Fibroblast of the conjunctiva (primary cell): Measurements from ENCODE around the gene C11orf21.

Source experiments
- DNase-seq: peaks from one replicate; pipeline ENCODE4 v3.0.0-alpha.2; 2010; ENCODE audit warnings: low read depth

Gene C11orf21

DNA sequence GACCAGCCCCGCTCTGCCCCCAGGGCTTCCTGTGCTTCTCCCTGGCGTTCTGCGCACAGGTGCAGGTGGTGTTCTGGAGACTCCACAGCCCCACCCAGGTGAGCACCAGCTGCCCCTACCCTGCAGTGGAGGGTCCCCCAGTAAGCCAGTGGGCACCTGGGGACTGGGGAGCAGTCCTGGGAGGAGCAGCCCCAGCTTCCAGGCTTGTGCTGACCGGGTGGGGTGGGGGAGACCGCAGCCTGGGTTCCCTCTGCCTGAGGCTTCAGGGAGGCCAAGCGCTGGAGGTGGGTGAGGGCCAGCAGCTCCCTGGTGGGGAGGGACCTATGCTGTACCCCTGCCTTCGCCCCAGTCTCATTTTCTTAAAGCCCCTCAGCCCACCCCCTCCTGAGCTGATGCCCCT, 7.0 kb upstream of the C11orf21 start:
- DNase-seq = no peak

DNA sequence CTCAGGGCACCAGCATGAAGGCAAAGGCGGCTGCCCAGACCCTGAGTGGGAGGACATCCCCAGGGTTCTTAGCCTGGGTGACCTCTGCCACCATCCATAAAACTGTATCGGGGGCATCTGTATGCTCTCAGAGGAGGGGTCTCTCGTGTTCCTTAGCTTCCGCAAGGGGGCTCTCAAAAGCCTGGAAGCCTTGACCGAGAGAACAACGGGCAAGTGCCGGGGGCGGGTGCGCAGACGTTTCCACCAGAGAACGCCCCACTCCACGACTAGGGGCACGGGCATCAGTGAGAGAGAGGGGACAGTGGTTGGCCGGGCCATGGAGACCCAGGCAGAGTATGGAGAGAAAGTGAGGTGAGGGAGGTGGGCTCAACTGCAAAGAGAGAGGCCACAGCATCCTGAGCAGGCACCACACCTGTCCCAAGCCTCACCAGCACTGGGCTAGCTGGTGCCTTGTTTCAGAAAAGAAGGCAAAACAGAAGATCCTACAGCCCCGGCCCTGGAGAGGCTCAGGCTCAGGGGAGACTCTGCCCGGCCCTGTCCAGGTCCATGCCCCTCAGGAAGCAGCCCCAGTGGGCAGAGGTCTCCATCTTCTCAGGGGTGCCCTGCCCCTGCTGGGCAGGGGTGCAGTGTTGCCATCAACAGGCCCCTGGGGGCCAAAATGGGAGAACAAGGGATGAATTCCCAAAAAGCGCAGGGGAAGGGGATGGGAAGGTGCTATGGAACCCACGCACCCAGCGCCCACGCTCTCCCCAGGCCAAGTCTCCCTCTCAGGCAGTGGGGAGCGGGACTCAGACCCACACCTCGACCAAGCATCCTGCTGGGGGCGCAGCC, 6.0 kb upstream of the C11orf21 start:
- DNase-seq = no peak

DNA sequence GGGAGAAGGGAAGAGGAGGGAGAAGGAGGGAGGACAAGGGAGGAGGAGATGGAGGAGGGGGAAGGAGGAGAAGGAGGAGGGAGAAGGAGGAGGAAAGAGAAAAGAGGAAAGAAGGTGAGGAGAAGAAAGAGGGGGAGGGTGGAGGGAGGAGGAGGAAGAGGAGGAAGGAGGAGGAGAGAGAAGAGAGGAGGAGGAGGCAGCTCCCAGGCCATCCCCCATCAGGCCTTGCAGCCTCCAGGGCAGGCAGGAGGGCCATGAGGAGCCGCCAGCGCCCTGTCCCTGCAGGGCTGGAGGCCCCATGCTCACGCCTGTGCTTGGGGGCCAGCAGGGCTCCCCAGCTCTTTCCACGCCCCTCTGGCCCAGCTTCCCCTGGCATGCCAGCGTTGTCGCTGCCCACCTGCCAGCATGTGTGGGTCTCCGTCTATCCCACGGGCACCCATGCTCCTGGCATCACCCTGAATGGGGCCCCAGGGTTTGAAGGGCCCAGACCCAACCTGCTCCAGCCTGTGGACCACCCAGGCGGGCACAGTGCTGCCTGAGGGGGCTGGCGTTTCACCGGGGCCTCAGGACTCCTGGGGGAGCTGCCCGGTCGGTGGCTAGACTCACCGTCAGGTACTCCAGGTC, 5.3 kb upstream of the C11orf21 start:
- DNase-seq = no peak

DNA sequence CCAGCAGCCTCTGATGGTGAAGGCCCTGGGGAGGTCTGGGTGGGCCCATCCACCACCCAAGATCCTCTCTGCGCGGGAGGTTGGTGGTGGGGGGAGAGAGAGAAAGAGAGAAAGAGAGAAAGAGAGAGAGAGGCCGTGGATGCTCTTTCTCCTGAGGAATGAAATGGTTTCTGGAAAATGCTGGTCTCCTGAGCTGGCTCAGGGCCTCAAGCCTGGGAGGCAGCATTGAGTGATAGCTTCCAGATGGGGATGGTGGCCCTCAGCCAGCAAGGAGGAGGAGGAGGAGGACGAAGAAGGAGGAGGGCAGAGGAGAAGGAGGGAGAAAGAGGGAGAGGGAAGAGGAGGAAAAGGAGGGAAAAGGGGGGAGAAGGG, 4.7 kb upstream of the C11orf21 start:
- peak; percentile 86 for DNase-seq

DNA sequence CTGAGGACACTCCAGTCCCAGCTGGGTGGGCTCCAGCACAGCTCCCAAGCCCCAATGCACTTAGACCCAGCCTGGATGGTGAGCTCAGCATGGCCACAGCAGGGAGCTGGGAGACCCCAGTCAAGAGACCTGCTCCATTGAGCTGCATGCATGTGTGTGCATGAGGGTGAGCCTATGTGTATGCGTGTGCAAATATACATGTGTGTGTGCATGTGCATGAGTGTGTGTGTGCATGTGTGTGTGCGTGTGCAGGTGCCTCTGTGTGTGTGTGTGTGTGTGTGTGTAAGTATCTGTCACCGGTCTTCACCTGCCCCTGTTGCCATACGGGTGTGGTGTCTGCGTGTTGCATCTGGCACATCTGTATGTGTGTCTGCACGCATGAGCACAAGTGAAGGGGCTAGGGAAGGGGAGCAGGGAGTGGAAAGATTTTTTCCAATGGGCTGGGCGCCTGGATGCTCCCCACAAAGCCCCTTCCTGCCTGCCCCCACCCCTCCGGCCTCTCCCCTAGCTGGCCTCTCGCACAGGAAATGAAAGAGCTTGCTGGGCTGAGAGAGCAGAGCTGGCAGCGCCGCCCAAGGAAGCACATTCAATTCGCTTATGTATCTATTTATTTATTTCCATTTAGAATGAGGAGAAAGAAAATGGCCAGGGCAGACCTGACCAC, 4.2 kb upstream of the C11orf21 start:
- peak; percentile 49 for DNase-seq

DNA sequence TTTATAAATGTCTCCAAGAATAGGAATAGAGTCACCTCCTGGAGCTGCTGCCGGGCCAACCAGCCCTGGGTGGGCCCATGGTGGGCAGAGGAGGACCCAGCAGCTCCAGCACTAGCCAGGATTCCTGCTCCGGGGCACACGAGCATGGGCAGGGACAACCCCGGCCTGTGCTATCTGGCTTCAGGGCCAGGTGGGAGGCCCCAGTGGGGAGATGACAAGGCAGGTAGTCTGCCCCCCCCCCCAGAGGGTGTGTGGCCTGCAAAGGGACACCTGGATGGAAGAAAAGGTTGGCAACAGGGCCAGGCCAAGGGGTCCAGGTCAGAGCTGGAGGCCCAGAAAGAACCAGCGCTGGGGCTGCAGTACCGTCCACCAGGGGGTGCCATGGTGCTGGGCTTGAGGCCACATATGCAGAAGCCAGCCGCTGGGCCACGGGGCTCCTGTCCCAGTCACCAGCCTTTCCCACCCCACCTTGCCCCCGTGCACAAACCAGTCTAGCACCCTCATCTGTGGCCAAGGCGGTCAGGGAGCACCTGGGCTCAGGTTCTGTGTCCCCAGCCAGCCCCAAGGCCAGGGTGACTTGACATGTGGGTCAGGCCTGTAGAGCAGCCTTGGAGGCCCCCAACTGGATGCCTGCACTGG, 3.5 kb upstream of the C11orf21 start:
- DNase-seq = peak; percentile 47

DNA sequence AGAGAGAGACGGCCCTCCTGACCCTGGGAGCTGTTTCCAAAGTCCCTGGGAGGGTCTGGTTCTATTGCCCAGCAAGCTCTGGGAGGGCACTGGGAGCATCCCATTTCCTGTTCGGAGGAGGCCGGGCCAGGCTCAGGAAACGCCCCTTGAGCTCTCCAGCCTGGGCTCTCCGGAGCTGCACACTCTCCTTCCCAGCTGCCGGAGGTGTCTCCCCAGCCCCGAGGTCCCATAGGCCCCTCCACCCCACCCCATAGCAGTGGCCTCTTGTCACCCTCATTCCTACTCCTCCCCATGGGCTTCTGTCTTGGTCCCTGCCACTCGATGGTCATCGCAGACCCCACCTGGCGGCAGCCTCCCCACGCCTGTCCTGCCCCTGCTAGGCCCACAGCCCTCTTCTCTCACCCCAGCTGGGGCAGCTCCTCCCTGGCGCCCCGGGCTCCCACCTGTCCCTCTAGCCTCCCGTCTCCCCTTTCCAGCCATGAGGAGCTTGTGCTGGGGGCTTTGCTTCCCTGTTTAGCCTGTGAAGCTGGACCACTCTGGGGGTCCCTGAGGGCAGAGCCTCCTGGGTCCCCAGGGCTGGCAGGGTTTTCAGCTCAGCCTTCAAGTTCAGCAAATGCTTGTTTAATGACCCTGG, 2.9 kb upstream of the C11orf21 start:
- no peak for DNase-seq

DNA sequence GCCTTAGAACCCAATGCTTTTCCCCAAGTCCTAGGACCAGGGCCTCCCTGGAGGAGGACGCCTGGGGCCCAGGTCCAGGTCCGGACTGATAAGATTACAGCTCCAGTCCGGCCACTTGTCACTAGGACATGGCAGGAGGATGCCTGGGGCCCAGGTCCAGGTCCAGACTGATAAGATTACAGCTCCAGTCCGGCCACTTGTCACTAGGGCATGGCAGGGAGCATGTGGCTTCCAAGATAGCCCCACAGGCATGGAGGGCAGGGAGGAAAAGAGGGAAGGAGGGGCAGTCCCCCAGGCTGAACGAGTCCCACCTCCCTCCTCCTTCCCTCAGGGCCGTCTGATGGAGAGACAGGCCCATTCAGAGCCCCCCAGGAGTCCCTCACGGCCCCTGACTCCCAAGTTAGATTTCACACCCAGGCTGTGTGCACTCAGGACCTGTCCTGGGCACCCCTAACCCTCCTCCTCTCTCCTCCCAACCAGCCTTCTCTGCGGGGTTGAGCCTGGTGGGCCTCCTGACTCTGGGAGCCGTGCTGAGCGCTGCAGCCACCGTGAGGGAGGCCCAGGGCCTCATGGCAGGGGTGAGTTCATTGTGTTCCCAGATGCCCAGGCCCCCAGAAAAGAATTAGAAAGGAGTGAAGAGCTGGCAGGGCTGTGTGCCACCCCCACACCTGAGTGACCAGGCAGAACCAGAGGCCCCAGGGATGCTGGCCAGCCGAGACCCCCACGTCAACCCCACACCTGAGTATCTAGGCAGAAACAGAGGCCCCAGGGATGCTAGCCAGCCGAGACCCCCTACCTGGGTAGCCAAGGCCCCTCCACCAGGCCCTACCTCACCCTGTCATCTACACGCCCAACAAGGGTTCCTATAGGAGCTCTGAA, 2.1 kb upstream of the C11orf21 start:
- no peak for DNase-seq

DNA sequence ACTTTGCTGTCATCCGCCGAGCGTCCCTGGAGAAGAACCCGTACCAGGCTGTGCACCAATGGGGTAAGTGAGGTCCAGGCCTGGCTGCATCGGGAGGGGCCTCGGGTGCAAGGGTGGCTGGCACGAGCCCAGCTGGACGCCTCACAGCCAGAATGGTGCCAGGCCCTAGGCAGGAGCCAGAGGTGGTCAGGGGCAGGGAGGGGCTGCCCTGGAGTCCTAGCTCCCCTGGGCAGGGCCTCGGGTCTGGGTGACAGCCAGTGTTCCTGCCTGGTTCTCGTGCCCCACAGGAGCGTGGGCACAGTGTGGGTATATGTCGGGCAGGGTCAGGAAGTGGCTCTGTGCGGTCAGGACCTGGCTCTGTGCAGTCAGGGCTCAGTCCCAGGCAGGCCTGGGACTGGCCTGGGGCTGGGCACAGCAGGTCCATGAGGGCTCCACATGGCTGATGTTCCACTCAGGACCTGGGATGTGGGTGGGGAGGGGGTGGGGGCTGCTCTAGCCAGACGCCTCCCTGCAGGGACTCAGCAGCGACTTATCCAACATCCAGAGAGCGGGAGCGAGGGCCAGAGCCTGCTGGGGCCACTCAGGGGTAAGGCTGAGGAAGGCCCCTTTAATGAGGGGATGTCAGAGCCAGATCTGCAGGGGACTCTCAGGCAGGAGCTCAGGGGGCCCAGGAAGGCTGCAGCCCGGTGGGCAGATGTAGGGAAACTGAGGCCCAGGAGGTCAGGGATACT, 1.3 kb upstream of the C11orf21 start:
- no peak for DNase-seq

DNA sequence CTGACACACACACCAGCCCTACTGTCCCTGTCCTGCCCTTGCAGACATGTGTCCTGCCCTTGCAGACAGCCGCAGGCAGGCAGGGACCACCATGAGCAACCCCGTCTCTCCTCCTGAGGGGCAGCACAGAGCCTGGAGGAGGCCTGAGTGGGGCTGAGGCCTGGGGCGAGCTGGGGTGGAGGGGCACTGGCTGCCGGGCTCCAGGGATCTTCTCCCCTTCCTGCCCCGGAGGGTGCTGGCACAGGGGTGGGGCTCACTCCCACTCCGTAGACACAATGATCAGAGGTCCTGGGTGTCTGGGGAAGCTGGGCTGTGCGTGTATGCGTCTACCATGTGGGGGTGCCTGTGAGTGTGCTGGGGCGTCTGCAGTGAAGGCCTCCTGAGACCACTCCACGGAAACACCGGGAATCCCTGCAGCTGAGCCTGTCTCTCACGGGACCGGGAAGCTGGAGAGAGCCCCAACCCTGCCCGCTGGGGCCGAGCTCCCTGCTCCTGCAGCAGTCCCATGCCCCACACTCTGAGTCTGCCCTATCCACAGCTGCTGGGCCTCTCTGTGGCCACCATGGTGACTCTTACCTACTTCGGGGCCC, 683 bp upstream of the C11orf21 start:
- DNase-seq = no peak

DNA sequence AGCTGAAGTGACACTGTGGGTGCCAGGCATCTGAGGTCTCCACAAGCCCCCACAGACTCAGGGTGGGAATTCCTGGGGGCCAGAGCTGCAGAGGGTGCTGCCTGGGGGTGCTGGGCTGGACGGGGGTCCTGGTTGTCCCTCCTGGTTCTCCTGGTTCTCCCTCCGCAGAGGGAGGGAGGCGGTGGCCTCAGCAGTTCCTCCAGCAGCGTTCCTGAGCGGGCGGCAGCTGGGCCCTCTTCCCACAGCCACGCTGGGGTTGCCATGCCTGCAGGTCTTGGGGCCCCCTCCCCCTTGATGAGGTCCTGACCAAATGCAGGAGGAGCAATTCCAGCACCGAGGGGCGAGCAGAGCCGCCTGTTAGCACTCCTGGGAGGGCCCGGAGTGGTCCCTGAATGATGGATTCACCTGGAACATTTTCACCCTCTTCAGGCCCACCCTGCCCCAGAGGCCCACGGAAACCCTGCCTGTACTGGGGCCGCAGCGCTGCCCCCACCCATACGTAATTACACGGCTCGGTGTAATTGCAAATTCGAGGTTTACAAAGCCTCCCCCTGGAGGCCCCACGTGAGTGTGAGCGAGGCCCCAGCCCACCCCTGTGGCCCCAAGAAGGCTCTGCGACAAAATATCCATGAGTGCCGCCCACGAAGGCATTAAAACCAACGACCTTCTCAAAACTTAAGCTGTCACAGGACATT, 635 bp downstream of the C11orf21 start:
- no peak for DNase-seq

DNA sequence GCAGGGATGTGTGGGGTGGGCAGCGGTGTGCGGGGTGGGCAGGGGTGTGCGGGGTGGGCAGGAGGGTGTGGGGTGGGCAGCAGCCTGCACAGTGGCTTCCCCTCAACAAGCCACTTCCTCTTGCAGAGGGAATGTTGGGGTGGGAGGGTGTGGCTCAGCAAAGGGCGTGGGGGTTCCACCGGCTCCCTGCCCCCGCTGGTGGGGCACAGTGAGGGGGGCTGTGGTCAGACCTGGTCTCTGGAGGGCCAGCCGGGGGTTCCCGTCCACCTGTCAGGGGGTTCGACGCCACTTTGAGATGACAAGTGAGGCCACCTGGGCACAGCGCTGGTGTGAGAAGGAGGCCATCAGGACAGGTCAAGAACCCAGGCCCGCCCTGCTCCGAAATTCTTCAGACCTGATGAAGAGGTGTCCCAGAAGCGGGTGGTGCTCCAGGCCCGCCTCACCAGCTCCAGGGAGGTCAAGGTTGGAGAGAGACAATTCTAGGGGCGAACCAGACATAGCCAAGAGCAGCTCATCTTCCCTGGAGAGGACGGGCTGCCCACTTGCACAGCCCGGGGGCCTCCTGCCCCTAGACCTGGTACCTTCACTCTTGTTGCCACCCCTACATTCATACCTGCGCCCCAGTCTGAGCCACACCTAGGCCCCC, 1.3 kb downstream of the C11orf21 start:
- DNase-seq = no peak

DNA sequence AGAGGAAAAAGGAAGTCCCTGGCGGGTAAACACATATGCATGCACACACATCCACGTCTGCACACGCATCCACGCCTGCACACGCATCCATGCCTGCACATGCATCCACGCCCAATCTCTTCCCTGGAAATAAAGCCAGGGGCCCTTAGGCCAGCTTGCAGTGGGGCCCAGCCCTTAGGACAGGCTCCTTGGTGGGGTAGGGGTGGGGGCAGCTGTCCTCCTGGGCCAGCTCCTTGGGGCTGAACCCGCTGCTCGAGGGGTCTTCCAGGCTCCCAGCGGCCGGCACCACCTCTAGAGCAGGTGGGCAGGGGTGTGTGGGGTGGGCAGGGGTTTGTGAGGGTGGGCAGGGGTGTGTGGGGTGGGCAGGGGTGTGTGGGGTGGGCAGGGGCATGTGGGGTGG, 1.9 kb downstream of the C11orf21 start:
- DNase-seq = no peak

DNA sequence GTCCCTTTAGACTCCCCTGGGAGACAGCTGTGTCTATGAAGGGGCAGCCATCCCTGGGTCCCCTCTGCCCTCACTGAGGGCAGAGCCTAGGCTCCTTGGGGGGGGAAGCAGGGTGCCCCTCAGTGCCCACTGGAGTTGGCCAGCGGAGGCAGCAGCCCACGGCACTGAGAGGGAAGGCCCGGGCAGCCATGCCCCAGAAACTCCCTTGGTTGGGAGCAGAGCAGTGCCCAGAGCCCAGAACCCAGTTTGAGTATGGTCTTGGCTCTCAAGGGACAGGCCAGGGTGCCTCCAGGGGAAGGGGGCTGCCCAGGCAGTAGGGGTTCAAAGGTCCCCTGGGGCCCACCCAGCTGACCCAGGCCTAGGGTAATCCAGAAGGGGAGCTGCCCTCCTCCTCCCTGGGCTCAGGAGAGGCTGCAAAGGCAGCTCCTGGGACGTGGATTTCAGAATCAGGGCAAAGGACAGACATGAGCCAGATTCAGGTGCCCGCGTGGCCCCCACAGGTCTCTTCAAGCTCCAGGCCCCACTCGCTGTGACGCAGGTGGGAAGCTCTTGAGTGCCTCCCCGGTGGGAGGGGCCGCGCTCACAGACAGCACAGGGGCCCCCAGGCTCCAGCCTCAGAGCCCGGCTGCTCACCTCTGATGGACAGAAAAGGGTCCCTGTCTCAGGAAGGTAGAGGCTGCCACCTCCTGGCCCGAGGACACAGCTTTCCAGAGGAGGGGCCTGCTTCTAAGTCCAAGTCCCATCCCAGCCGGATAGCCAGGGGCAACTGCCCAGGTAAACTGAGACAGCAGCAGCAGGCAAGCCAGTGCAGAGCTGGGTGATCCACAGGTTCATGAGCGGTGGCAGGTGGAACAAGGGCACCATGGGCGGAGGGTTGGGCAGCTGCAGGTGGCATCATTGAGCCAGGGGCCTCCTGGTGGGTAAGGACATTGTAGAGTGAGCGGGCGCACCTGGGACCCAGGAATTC, 2.6 kb downstream of the C11orf21 start:
- no peak for DNase-seq

DNA sequence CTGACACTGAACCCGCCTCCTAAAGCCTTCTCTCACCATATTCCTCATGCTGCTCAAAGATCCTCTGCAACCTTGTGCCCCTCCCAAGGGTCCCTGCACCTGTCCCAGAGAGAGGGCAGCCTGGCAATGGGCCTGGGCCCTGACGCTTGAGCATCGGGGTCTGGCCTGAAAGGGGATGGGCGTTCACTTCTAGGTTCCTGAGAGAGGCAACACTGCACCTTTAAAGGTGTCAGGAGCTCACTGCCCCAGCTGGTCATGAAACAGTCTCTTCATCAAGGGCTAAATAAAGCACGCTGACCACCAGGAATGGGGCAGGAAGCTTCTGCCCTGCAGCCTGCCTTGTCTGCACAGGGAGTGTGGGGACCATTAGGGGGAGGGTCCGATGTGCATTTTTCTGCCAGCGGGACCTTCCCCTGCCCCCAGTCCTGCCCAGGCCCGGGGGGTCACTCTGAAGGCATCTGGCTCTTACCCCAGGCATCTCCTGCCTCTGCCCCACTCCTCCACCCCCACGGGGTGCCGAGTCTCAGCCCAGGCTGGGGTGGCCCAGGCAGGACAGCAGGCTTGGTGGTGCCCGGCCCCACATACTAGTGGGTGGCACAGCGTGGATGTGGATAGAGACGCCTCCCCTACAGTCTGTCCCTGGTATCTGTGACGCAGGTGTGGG, 3.5 kb downstream of the C11orf21 start:
- DNase-seq = no peak

DNA sequence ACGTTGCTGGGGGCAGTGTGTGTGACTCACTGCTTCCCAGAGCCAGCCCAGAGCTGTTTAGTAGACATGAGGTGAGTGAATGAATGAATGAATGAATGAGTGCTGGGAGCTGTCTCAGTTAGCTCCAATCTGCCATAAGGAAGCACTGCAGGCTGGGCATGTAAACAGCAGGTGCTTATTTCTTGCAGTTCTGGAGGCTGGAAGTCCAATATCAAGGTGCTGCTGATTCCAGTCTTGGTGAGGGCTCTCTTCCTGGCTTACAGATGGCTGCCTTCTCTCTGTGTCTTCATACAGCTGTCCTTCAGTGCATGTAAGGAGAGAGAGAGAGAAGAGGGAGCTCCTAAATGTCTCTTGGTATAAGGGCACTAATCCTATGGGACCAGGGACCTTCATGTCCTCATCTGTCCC, 4.1 kb downstream of the C11orf21 start:
- DNase-seq = no peak

DNA sequence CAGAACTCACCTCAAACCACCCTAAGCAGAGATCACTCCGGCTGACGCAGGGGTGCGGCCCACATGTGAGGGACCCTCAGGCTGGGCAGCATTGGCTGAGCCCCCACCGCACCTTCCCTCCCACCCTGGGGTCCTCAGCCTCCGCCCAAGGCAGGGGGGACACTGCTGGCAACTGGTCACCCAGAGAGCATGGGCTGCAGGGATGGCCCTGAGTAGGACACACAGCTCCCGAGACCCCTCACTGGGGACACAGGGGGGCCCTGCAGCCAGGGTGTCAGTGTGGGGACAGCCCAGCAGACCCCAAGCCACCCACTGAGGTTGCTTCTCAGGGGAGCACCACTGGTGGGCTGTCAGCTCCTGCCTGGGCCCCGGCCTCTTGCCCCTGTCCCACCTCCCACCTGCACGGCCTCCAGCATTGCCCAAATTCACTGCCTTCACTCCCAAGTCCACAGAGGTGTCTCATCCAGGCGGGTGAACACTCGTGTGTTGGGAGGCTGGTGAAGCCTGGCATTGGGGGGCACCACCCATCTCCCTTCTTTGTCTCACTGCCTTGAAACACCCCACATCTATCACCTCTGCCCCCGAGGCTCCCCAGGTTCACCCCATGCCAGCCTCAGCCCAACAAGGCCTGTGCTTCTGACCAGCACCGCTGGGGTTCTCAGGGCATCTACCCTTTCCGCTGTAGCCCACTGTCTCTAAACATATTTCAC, 4.7 kb downstream of the C11orf21 start:
- no peak for DNase-seq
